UCSD-AML1 (cell line): Measurements from ENCODE around the gene TBC1D16.

Source experiments
- DNase-seq: peaks from one replicate; lab custom pipeline; 2025; ENCODE audit not compliant: unreplicated experiment; lab: John Stamatoyannopoulos, UW

The TBC1D16 gene

DNA sequence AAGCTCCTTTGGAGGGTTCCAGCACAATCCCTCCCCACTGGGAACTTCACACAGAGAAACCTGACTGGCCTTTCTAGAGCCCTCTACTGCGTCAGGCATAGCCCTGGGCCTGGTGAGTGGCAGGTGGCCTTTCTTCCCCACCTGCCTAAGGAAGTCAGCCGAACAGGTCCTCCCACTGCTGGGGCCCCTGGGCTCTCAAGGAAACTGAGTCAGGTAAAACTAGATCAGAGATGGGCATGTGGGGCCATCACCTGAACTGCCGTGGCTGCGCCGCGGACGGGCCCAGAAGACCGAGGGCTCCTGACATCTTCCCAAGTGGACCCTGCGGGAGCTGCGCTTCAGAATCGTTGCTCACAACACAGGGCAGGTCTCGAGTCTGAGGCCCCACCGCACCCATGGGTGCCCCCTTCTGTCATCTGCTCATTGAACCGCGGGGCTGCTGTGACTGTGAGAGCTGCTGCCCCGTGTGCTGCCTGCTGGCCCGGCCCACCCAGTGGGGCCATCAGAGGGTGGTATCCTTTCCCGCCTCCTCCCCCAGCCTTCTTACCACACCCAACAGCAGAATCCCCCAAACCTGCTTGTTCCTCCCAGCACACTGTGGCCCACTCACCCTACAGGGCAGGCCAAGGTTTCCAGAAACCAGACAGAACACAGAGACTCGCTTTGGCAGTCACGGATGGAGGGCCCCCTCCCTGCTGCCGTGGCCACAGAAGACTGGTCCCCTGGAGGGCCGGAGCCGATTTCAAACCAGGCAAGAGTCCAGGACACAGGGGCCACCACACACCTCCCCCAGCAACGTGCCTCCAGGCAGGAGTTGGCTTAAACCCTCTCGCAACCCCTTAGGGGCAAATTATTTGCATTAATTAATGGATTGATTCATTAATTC is 81.1 kb downstream of the TBC1D16 start:
- DNase-seq, result no peak

DNA sequence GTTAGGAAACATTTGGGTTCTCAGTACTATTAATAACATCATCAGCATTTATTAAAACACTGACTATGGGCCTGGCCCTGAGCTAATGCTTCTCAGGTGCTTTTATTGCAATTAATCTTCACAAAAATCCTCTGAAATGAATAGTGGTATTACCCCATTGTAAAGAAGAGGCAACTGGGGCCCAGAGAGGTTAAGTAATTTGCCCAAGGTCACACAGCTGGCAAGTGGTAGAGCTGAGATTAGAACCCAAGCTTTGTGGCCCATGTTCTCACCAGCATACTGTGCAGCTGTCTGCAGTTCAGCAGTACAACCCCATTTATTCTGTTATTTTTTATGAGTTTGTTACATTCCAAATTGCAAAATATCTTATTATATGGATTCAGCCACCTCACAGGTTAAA is 82.3 kb downstream of the TBC1D16 start:
- DNase-seq, result no peak

DNA sequence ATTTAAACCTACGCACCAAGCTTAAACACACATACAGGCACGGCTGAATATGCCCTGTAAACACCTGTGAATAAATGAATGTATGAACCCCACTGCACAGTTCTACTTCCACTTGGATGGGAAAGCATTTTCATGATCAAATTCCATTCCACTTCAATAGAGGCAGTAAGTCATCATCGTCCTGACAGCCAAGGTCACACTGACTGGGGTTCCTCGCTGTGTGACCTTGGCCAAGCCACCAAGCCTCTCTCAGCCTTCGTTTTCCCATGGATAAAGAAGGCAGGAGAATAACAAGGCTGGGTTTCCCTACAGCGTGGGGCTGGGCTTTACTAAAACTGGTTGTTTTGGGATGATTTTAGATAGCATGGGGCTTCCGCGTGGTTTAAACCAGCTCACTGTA is 82.8 kb downstream of the TBC1D16 start:
- DNase-seq, result no peak

DNA sequence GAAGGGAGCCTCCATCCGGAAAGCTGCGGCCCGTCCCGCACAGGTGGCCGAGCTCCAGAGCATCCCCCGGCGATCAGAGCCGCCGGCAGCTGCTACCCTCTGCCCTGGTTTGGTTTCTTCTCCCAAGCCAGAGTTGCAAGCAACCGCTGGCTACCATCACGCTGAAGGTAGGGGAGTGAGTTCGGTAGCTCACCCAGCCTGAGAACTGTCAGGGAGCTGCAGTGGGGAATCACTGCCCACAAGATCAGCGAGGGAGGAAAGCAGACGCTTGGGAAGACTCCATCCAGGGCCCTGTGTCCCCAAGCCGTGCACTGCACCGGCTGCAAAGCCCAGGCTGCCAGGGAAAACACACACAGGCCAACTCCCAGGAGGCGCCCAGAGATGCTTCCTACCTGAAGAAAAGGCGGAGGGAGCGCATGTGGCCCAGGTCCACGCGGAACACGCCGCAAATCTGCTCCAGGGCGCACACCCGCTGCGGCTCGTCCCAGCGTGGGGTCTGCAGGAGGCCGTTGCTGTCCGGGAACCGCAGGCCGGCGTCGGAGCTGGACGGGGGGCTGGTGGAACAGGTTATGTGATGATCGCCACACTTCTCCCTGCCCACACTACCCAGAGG is 83.3 kb downstream of the TBC1D16 start:
- DNase-seq, result no peak

DNA sequence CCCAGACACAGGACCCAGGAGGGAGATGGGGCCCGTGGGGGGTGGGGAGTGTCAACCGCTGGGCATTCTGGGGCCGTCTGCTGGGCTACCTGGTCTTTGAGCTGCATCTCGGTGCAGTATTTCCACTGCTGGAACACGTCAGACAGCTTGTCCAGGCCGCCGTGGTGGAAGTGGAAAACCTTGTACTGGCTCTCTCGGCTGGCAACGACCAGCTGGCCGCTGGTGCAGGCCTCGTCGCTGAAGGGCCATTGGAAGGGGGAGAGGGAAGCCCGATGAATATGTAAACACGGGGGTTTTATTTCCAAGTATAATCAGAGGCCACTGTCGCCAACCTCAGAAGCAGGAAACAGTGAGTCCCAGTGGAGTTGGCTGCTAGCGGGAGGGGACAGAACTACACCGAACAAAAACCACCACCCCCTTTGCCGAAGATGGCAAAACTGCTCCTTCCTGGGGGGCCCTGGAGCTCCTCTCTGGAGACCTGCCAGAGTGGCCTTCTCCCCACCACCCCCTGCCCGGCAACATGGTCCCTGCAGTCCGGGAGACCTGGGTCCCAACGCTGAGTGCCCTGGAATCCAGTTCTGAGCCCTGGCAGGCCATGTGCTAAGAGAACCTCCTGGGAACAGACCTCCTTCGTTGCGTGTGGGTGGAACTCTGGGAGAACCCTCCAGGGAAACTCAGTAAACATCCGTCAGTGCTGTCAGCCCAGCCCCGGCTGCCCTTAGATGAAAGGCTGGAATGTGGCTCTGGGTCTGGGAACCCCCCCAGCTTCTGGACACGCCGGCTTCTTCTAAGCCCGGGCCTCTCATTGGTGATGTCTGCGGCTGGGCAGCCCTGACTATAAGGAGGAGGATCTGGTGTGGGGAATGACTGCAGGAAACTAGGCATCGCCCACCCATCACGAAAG is 84.1 kb downstream of the TBC1D16 start:
- DNase-seq, result no peak

DNA sequence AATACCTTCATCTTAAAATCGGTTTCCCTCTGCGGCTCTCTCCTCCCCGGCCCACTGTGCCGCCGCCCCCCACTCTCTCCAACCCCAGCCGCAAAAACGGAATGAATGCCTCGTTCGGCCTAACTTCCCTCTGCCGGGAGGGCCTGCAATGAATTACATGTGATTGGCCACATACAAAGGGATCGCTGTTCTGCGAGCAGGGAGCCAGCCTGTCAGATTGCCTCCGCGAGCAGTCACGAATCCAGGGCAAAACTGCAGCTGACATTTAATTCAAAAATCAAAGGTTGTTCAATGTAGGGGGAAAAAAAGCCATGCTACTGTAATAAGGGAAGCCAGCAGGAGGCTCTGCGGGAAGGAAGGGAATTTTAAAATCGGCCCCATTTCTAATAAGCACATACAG is 84.9 kb downstream of the TBC1D16 start:
- no peak for DNase-seq

DNA sequence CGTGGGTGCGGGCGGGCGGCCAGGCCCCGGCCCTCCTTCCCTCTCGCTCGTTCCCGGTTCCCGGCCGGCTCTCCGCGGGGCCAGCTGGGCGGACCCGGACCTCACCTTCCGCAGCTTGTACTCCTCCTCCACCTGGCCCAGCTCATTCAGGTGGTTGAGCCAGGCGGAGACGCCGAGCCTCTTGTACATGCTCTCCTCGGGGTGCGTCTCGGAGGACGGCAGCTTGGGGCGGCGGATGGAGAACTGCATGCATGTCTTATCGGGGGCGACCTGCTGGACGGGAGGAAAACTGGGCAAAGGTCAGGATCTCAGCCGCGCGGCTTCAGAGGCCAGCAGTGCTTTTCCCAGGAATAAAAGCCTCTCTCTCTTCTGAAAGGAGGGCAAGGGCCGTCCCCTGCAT is 85.4 kb downstream of the TBC1D16 start:
- DNase-seq, result no peak

DNA sequence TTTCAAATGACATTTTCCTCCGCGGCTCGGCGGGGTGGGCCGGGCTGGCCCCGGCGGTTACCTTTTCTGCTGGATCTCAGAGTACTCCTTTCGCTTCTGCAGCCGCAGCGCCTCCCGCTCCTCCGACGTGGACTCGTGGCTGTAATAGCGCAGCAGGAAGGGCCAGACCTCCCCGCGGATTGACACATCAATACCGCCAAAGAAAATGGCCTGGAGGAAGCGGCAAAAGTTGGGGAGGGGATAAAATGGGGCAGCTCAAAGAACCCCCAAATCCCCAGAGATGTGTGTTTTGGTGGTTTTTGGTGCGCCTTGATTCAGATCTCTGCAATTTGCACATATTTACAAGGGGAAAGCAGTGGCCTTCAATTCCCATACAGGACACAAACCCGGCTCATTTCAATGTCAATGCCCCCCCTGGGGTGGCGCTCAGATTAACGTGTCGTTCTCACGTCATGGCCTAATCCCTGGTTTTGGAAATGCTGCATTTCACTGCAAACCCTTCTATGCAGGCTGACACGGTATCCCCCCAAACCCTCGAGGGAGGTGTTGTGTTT is 85.9 kb downstream of the TBC1D16 start:
- DNase-seq, result no peak

DNA sequence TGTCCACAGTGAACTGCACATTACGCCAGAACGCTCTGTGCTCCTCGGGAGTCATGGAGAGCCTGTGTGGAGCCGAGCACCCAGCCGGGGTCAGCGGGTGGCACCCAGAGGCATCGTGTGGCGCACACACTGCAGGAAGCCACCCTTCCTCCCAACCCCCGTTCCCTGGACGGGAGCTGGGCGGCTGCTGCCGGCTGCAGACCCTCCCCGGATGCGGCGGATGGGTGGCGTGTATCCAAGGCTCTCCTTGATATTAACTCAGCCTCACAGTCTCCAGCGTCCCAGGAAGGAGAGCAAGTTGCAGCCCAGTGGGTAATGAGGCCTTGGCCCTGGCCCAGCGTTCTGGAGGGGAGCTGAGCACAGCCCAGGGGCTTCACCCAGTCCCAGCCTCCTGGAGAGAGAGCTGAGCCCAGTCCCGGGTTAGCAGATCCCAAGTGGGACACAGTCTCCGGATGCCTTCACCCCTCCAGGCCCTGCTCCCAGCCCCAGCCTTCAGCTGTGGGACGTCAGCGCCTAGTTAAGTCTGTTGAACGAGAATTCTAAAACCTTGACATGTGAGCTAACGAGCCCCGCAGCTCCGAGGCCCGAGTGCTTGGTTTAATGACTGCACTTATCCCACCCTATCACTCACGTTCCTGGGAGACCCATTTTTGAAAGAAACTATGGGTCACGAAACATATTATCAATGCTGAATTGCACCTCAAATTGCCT is 86.6 kb downstream of the TBC1D16 start:
- peak; percentile 32 for DNase-seq

DNA sequence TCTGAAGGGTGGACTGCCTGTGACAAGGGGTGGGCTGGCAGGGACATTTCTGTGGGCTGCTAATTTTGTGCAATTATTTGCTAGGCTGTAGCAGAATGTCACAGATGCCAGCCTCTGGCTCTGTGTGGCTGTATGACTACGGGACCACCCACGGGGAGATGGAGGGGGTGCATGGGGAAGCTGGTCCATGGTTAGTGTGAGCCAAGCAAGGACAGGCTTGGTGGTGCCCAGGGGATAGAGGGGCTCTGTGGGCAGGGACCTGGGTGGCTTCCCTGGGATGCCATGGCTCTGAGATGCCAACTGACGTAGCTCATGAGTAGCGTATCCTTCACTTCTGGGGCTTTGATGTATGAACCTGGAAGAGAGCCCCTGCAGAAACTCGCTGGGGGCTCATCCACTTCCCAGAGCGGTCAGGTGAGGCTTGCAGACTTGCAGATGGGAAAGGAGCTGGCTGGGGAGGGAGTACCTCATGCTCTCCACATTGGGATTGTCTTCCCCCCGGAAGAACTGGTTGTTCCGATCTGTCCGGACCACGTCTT is 87.2 kb downstream of the TBC1D16 start:
- no peak for DNase-seq

DNA sequence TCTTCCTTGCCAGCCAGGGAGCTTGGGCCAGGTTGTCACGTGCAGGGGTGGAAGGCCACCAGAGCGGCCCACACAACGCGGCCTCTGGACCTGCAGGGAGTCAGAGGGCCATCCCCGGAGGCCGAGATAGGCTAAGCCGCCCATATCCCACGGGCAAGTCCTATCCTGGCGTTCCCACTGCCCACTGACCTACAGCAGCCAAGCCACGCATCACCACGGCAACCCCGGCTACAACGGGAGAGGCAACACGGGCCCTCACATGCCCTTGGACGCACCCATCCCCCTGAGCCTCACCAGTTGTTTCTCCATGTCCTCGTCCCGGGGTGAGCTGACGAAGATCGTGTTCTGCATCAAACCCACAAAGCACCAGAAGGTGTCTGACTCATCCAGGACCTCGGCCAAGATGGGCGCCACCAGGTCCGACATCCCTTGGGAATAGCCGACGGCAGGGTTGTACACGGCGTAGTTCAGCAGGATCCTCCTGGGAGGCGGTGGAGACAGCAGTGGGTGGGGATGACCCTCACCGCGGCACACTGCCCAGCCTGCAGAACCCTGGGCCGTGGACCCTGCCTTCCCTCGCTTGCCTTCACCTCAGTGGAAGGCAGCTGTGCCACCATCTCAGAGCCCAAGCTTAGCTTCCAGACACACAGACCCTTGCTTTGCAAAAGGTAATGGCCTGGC is 88.2 kb downstream of the TBC1D16 start:
- no peak for DNase-seq

DNA sequence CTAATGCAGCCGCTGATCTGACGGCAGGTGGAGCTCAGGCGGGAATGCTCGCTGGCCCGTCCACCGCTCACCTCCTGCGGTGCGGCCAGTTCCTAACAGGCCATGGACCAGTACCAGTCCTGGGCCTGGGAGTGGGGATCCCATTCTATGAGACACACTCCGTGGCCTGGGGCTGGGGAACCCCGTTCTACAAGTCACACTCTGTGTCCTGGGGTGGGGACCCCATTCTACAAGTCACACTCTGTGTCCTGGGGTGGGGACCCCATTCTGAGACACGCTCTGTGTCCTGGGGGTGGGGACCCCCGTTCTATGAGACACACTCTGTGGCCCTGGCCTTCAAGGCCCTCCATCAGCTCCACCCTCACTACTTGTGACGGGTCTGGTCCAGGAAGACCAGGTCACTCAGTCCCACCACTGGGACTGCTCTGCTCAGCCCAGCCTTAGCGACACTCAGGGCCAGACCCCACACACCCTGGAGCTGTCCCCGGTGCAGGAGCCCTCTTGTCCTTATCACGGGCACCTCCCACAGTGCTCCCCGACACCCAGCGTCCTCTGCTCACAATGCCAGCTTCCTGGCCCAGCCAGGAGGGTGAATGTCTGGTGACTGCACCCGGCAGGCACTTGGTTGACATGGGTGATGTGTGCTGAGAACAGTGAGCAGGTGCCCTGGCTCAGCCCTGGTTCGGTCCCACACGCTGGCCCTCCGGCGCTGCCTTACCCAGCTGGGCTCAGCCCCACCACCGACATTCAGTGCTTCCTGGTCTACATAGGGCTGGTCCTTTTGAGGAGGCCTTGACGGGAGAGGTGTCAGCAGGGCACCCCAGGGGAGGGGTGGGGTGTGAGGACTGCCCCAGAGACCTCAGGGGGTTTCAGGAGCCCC is 89.1 kb downstream of the TBC1D16 start:
- no peak for DNase-seq

DNA sequence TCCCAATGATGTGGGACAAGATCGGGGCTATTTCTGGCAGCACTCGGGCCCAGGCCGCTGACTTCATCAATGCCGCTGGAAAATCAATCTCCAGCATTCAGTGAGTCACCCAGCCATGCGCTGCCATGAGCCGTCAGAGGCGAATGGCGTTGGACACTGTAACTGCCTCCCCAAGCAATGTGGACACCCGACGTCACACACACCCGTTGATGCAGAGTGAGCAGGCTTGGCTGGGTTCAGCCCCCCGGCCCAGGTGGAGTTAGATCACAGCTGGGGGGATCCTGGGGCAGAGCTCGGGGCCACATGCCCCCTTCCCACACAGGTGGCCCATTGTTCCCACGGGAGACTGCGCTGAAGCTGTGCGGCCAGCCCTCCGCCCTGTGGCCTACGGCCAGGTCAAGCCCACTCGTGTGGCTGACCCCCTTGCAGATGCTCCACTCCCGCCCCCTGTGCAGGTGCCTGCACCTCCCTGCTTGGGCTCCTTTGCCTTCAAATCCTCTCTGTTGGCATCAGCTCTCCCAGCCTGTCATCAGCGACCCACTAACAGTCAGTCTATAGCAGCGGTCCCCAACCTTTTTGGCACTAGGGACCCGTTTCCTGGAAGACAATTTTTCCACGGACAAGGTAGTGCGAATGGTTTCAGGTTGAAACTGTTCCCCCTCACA is 89.9 kb downstream of the TBC1D16 start:
- no peak for DNase-seq

DNA sequence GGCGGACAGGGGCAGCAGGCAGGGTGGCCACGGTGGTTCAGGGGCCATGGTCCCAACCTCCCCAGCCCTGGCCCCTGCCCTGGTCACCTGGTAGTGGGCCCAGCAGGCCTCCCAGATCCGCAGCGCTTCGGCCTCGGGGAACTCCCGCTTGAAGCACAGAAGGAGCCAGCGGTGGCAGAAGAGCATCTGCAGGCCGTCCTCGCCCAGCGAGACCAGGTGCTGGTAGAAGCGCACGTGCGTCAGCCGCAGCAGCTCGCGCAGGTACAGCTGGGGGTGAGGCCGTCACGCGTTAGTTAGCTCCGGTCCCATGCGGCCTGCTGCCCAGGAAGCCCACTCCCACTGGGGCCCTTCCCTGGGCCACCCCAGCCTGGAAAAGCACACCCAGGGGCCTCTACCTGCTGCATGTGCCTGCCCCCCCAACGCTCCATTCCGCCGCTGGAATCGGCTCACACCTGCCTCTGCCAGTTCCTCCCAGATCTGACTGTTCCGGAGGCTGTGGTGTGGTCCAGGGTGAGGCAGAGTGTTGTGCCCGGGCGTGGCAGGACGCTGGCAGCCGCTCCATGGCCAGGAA is 90.8 kb downstream of the TBC1D16 start:
- DNase-seq, result no peak

DNA sequence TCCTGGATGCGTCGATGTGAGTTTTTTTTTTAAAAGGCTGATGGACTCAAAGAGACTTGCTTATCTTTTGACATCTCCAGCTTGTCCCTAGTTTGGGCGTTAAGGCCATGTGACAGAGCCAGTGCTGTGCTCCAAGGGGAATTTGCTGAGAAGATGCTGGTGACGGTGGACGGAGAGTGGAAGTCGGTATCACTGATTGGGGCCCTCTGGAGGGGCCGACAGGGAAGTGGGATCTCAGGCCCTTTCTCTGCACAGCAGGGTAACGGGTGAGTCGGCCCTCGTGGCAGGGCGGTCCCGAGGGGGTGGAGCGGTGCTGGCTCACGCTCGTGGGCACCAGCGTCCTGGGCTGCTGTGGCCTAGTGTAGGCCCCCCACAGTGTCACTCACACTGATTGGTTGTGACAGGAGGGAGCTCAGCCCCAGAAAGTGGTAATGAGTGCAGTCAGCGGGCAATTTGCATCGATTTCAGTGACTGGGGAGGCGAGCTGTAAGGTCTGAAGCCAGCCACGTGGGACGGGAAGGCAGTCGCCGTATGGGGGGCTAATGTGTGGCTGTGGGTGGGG is 91.3 kb downstream of the TBC1D16 start:
- DNase-seq, result no peak

DNA sequence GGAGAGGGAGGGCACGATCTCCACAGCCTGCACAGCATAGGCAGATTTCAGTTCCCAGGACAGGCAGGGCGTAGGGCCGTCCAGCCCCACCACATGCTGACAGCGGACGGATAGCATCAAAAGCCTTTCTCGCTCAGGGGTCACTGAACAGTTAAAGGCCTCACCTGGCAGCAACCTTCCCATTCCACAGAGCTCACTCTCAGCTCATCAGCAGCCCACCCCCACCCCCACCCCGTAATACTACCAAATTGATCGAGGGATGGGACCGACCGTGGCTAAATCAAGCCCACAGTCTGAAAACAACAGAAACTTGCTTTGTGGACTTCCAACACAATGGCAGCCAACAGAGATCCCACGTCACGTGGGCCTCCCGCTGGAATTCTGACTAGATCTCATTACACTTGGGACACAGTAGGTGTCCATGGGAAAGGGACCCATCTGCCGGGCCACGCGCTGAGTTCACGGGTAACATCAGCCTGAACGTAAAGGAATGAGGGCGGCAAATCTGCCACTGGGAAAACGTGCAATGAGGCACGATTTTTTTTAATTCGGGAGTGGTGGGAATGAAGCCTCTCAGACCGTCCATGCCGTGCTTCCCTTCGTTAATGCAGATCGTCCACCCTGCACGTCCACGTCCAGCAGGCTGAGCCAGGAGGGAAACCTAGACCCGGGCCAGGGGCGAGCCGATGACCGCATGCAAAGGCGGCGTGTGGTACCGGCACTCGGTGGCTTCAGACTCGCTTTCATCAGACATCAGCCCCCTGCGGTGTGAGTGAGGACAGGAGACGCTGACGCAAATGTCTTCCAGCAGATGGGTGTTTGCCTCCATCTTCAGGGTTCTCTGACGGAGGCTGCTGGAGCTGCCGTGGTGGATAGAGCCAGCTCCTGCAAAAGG is 92.1 kb downstream of the TBC1D16 start:
- DNase-seq, result no peak
